Upper lobe of right lung (tissue), 1 donor: ENCODE measurements around the gene ALS2CL. TPM values are rescaled to one million over a fixed set of nuclear protein-coding genes. Genes with fewer than 3 reads are reported as not detected.

Experiments
- ATAC-seq: fragments of 200-7000 bp; cut with Tn5 transposase; one replicate; pipeline ENCODE4 v1.9.1; 2020; ENCODE audit warnings: mild to moderate bottlenecking, moderate library complexity
- DNase-seq: peaks from one replicate; pipeline ENCODE4 v3.0.0-alpha.2; 2020
- H3K27ac ChIP-seq: fragments of 200-600 bp; one replicate; pipeline ENCODE4 v1.8.0; 2022
- H3K27me3 ChIP-seq: fragments of 200-600 bp; one replicate; pipeline ENCODE4 v1.8.0; 2022; ENCODE audit warnings: mild to moderate bottlenecking
- H3K36me3 ChIP-seq: fragments of 200-600 bp; one replicate; pipeline ENCODE4 v1.8.0; 2022
- H3K4me1 ChIP-seq: fragments of 200-600 bp; one replicate; pipeline ENCODE4 v1.8.0; 2022
- H3K4me3 ChIP-seq: fragments of 200-600 bp; one replicate; pipeline ENCODE4 v1.8.0; 2022; ENCODE audit warnings: mild to moderate bottlenecking
- H3K9me3 ChIP-seq: fragments of 200-600 bp; one replicate; pipeline ENCODE4 v1.8.0; 2022
- CTCF ChIP-seq: fragments of 200-600 bp; IDR thresholded peaks from one replicate; pipeline ENCODE4 v1.8.0; 2022; ENCODE audit warnings: antibody characterized with exemption
- intact Hi-C: fragments of 100-400 bp; cut with DNase I; formaldehyde crosslinking; loops from one replicate; pipeline ENCODE4 v1.11.0; 2022
- total RNA-seq: library from RNA; stranded (reverse); fragmentation: NEBNext Ultra II Directional; extraction: Animal tissue kit (Norgen Biotek cat#: 25700); gene quantifications from one replicate; pipeline ENCODE4 v1.2.1, GENCODE V29; 2021
- donor health status: DM: no; HTN: yes; CAD: no; lungs with severe emphysema.

The ALS2CL gene
- total RNA-seq, 1 donor from 2014 or later, result 64.5 TPM

GRCh38 chr3:46676601-46677410 is 16.7 kb downstream of the ALS2CL start:
- Histone ChIP-seq H3K4me3 (no peak overlapping the region), H3K4me1 (no peaks in the 10 kb centered on the region), H3K36me3 (peaks cover 6% of the 10 kb centered on the region), H3K27me3 (no peaks in the 10 kb centered on the region), H3K9me3 (no peaks in the 10 kb centered on the region), H3K27ac (no peak overlapping the region)
- ATAC-seq (no peak), DNase-seq (no peak)
- intact Hi-C loops, result no loop called here
- no peak for TF ChIP-seq CTCF

GRCh38 chr3:46675843-46676567 is 17.5 kb downstream of the ALS2CL start:
- H3K27ac ChIP-seq, result no peak overlapping the region
- H3K27me3 ChIP-seq, result no peaks in the 10 kb centered on the region
- ATAC-seq (no peak), DNase-seq (peak; percentile 52)
- no peaks in the 10 kb centered on the region for H3K4me1 ChIP-seq
- no peak overlapping the region for H3K4me3 ChIP-seq
- TF ChIP-seq CTCF, result no peak
- no peaks in the 10 kb centered on the region for H3K9me3 ChIP-seq
- peaks cover 6% of the 10 kb centered on the region for H3K36me3 ChIP-seq
- intact Hi-C loops, result no loop called here

- no peak overlapping the region for H3K4me3 ChIP-seq
- H3K36me3 ChIP-seq, result peaks cover 6% of the 10 kb centered on the region
- ATAC-seq (no peak), DNase-seq (no peak)
- no peaks in the 10 kb centered on the region for H3K4me1 ChIP-seq
- H3K9me3 ChIP-seq, result no peaks in the 10 kb centered on the region
- no peaks in the 10 kb centered on the region for H3K27me3 ChIP-seq
- intact Hi-C loops, result no loop called here
- no peak overlapping the region for H3K27ac ChIP-seq
- TF ChIP-seq CTCF, result no peak
Observed at GRCh38 chr3:46675426-46675825, 18.1 kb downstream of the ALS2CL start.

GRCh38 chr3:46674031-46674845 is 19.2 kb downstream of the ALS2CL start:
- no peaks in the 10 kb centered on the region for H3K27me3 ChIP-seq
- no peak for TF ChIP-seq CTCF
- peaks cover 6% of the 10 kb centered on the region for H3K36me3 ChIP-seq
- ATAC-seq (no peak), DNase-seq (peak; percentile 28)
- H3K27ac ChIP-seq, result no peak overlapping the region
- H3K4me1 ChIP-seq, result no peaks in the 10 kb centered on the region
- intact Hi-C loops, result no loop called here
- no peak overlapping the region for H3K4me3 ChIP-seq
- H3K9me3 ChIP-seq, result no peaks in the 10 kb centered on the region

- no peaks in the 10 kb centered on the region for H3K27me3 ChIP-seq
- H3K9me3 ChIP-seq, result no peaks in the 10 kb centered on the region
- intact Hi-C loops, result no loop called here
- H3K36me3 ChIP-seq, result peaks cover 6% of the 10 kb centered on the region
- peak; percentile 52 for DNase-seq
- H3K27ac ChIP-seq, result no peak overlapping the region
- no peak for ATAC-seq
- H3K4me3 ChIP-seq, result no peak overlapping the region
- no peaks in the 10 kb centered on the region for H3K4me1 ChIP-seq
- no peak for TF ChIP-seq CTCF
Observed at GRCh38 chr3:46673151-46674030, 20.1 kb downstream of the ALS2CL start.
